HG03378 (cell line): ENCODE measurements around the gene MROH2A.
"Not testable (repeated sequence)": the region's sequence is repeated elsewhere in the genome, so short reads cannot be mapped to it uniquely, and the experiment has no call there.

Experiments used
- ATAC-seq: cut with Tn5 transposase; IDR thresholded peaks from one replicate; pipeline ENCODE4 v1.9.1; 2021; ENCODE audit warnings: mild to moderate bottlenecking, moderate library complexity; ENCODE audit not compliant: unreplicated experiment

Gene MROH2A, protein sequence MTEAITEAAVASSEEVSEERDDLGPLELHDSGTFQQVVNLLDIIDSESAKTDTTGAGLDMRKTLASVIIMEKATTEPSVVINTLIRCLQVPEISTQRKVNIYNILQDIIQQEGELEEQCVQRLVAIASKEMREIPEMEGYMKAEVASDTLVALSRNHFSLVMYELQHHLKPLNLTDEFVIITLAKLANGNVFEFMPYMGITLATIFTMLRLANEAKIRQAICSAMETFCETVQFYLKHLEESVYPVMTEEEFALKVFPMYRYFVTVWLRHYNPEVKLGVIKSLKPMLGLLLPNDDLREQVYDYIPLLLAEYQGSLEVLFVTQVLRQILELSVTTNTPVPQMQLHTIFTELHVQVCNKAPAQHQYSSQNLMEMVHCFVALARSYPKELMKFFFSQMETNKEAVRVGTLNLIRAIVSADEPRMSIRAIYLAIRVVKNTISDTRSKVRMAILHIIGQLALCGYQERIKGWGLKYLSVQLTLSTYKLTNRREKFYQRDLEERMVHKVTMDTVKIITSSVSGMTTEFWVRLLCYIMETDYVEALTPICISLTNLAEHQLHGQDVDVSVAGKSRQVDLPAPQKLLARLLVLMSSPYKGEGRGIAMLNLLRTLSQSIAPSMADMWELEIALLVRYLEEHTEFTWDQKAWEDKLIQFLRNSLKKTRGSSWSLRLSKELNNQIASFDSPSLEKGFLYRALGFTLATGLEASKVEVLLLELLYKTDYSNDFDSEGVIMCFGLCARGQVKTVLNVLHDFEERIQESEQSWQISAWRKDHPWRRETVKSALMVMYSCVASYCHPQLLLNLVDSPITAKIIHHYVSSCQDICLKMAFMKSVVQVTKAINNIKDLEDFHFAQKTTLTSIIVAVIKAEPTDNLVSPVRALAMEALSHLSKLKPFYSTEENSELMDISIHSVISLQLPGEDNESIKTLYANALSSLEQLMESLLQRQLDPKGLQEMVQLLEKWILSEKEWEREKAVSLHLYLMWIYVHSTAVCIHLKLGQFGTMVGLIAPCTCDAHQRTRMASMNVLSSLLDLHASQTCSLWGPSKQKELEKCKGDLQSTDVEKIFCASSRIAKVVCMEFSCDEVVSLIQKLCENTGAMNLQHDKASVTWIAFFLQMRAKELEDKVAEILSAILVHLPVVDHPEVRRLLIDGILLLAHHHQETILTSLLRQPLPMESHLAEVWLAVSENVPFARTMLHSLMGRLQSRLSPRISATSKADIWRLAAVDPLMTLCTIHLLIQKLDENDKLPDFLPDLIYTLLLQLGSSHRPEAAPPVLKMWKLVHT (N-terminal part only)

DNA sequence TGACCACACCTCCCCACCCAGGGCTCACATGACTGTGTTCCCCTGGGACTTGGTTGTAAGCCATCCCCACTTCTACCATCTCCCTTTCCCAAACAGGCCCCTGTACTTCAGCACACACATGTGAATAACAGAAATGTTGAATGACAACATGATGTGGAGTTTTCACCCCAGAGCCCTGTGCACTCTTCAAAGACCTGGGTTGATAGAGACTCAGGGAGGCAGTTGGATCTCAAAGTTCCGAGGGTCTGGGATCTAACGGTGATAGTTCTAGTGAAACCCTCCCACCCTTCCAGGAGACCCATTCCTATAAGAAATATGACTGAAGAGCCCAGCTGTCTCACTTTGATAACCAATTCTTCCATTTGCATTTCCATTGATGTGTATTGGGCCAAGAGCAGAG, at the start of gene MROH2A:
TSS of gene MROH2A (plus strand) at position 301 of the 400 bp plus-strand sequence. CDS start 1,029 bp downstream, outside the sequence.
- ATAC-seq, result no peak

DNA sequence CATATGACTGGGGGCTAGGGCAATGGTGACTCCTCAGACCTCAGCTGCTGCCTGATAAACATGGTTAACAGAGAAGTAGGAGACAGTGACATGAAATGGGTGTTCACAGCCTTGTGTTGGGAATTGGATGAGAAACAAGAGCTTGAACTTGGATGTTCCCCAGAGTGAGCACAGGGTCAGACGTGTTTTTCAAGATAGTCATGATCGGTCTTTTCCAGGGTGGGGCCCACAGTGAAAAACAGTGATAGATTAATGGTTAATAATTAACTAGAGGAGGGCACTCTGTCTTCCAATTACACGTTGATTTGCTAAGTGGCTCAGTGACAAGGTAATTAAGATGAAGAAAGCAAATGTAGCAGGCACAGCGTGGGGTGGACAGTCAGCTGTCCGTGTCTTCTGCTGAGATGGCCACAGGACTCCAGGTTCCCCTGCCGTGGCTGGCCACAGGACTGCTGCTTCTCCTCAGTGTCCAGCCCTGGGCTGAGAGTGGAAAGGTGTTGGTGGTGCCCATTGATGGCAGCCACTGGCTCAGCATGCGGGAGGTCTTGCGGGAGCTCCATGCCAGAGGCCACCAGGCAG, 49.3 kb upstream of the MROH2A start, which contains the start of gene UGT1A3:
TSS of gene UGT1A3 (plus strand) at position 320 of the 579 bp plus-strand sequence. CDS start at position 405, 85 bp downstream.
- ATAC-seq, result no peak

DNA sequence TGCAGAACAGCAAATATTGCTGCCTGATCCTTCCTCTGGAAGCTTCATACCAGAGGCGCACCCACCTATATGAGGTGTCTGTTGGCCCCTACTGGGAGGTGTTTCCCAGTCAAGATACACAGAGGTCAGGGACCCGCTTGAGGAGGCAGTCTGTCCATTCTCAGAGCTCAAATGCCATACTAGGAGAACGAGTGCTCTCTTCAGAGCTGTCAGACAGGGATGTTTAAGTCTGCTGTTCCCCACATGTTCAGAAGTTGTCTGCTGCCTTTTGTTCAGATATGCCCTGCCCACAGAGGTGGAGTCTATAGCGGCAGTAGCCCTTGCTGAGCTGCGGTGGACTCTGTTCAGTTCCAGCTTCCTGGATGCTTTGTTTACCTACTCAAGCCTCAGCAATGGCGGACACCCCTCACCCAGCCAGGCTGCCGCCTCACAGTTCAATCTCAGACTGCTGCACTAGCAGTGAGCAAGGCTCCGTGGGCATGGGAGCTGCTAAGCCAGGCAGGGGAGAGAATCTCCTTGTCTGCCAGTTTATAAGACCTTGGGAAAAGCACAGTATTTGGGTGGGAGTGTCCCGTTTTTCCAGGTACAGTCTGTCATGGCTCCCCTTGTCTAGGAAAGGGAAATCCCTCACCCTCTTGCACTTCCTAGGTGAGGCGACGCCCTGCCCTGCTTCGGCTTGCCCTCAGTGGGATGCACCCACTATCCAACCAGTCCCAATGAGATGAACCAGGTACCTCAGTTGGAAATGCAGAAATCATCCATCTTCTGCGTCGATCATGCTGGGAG, 41.1 kb upstream of the MROH2A start:
- not testable (repeated sequence) for ATAC-seq

DNA sequence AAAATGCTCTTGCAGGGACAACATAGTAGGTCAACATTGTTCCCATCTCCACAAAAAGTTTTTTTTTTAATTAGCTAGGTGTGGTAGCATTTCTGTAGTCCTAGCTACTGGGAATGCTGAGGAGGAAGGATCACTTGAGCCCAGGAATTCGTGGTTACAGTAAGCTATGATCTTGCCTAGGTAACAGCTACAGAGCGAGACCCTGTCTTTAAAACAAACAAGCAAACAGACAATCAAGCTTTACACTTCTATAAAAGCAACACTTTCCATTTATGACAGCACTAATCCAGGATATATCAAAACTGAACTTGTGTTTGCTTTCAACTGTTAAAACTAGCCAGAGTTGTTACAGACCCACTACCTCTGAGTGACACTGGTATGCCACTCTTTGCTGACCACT, 37.3 kb upstream of the MROH2A start:
- no peak for ATAC-seq

DNA sequence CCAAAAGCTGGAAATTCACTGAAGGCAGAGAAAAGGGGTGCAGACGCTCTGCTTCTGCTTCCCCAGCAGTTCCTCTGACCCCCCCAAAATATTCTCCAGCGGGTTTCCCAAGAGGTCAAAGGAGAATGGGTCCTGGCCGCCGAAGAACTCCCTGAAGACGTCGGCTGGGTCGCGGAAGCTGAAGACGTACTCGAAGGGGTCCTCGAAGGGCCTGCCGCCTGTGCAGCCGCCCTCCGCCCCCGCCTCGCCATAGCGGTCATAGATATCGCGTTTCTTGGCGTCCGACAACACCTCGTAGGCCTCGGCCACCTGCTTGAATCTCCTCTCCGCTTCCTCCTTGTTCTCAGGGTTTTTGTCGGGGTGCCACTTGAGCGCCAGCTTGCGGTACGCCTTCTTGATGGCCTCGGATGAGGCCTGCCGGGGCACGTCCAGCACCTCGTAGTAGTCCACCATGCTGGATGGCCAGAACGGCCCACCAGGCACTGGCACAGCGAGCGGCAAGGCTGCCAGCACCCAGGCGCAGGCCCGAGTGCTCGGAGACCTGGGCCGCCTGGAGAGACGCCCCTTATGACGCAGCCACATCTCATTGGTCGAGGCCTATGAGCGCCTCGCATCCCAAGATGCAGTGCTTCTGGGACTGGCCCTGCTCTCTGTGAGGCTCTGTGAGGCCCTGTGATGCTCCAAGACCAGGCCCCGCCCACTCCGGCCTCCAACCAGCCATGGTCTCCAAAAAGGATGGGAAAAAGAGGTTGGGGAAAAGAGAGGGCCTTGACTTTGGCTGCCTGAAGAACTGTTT, 34.5 kb upstream of the MROH2A start:
- ATAC-seq, result no peak

DNA sequence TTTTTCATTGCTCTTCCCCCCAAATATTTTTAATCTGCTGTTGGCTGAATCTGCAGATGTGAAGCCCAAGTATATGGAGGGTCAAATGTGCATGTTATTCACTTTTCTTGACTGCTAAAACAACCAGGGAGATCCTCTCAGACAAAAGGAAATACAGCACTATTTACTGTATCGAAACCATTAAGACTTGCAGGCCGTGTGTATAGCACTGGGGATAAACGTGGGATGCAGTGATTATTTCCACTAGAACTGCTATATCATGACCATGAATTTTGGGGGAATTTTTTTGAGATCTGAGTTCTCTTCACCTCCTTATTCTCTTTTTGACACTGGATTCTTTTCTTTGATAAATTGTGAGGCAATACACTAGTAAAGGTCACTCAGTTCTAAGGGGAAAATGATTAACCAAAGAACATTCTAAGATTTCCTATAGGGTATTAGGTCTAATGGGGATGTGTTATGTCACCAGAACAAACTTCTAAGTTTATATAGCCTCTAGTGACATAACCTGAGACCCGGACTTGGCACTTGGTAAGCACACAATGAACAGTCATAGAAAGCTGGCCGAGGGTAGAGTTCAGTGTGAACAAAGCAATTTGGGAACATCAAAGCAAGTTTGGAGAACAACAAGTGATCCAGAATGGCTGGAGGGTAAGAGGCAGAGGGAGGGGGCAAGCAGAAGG, 32.9 kb upstream of the MROH2A start:
- no peak for ATAC-seq

DNA sequence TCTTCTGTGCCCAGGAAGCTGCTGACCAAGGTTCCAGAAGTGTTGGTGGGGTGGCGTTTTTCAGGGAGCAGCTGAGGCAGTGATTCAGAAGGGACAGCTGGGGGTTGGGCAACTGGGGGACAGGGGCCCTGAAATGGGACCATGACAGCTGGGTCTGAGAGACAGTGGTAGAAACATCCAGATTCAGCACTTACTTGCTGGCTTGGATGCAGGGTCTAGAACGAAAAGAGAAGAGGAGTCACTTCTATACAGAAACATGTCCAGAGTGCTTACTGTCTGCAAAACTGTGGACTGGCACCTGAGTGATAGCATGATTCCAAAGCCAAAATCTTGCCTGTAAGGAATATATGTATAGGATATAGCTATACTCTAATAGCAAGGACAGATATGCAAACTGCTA, 32.3 kb upstream of the MROH2A start:
- not testable (repeated sequence) for ATAC-seq

DNA sequence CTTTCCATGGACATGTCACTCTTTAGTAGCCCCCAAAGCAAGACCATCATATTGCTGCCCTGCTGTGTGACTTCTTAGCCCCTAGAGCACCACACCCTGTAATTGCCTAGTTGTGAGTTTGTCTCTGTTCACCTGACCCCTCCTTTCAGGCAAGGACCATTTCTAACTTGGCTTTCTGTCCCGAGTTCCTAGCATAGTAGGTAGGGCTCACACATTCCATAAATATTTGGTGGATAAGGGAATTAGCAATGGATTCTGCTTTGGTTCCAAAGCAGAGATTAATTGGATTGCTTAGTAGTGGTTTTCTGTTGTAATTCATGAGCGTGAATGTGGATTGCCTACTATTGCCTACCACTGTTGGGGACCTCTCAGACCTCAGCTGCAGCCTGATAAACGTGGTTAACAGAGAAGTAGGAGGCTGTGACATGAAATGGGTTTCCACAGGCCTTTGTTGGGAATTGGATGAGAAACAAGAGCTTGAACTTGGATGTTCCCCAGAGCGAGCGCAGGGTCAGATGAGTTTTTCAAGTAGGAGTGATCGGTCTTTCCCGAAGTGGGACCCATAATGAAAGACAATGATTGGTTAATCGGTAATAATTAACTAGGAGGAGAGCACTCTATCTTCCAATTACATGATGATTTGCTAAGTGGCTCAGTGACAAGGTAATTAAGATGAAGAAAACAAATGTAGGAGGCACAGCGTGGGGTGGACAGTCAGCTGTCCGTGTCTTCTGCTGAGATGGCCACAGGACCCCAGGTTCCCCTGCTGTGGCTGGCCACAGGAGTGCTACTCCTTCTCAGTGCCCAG, 31.5 kb upstream of the MROH2A start:
- ATAC-seq, result no peak

DNA sequence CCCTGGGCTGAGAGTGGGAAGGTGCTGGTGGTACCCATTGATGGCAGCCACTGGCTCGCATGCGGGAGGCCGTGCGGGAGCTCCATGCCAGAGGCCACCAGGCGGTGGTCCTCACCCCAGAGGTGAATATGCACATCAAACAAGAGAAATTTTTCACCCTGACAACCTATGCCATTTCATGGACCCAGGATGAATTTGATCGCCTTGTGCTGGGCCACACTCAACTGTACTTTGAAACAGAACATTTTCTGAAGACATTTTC, 30.9 kb upstream of the MROH2A start:
- ATAC-seq, result no peak

DNA sequence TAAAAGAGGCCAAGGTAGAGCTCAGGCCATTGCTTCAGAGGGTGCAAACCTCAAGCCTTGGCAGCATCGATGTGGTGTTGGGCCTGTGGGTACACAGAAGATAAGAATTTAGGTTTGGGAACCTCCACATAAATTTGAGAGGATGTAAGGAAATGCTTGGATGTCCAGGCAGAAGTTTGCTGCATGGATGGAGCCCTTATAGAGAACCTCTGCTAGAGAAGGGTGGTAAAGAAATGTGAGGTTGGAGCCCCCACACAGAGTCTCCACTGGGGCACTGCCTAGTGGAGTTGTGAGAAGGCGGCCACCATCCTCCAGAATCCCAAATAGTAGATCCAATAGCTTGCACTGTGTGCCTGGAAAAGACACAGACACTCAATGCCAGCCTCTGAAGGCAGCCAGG, 27.4 kb upstream of the MROH2A start:
- not testable (repeated sequence) for ATAC-seq

DNA sequence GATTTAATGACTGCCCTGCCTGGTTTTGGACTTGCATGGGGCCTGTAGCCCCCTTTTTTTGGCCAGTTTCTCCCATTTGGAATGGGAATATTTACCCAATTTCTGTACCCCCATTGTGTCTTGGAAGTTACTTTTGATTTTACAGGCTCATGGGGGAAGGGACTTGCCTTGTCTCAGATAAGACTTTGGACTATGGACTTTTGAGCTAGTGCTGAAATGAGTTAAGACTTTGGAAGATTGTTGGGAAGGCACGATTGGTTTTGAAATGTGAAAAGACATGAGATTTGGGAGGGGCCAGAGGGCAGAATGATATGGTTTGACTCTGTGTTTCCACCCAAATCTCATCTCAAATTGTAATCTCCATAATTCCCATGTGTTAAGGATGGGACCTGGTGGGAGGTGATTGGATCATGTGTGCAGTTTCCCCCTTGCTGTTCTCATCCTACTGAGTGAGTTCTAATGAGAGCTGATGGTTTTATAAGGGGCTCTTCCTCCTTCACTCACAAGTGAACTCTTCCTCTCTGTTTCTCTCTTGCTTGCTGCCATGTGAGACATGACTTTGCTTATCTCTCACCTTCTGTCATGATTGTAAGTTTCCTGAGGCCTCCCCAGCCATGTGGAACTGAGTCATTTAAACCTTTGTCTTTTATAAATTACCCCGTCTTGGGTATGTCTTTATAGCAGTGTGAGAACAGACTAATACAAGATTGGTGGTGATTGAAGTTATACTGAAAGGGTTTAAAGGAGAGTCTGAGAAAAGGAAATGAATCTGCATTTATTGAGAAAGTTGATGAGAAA, 26.7 kb upstream of the MROH2A start:
- ATAC-seq, result not testable (repeated sequence)

DNA sequence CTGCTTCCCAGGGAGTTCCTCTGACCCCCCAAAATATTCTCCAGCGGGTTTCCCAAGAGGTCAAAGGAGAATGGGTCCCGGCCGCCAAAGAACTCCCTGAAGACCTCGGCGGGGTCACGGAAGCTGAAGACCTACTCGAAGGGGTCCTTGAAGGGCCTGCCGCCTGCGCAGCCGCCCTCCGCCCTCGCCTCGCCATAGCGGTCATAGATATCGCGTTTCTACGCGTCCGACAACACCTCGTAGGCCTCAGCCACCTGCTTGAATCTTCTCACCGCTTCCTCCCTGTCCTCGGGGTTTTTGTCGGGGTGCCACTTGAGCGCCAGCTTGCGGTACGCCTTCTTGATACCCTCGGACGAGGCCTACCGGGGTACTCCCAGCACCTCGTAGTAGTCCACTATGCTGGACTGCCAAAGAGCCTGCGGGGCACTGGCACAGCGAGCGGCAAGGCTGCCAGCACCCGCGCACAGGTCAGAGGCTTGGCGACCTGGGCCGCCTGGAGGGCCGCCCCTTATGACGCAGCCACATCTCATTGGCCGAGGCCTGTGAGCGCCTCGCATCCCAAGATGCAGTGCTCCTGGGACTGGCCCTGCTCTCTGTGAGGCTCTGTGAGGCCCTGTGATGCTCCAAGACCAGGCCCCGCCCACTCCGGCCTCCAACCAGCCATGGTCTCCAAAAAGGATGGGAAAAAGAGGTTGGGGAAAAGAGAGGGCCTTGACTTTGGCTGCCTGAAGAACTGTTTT, 23.1 kb upstream of the MROH2A start:
- no peak for ATAC-seq

DNA sequence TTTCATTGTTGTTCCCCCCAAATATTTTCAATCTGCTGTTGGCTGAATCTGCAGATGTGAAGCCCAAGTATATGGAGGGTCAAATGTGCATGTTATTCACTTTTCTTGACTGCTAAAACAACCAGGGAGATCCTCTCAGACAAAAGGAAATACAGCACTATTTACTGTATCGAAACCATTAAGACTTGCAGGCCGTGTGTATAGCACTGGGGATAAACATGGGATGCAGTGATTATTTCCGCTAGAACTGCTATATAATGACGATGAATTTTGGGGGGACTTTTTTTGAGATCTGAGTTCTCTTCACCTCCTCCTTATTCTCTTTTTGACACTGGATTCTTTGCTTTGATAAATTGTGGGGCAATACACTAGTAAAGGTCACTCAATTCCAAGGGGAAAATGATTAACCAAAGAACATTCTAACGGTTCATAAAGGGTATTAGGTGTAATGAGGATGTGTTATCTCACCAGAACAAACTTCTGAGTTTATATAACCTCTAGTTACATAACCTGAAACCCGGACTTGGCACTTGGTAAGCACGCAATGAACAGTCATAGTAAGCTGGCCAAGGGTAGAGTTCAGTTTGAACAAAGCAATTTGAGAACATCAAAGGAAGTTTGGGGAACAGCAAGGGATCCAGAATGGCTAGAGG, 21.6 kb upstream of the MROH2A start:
- no peak for ATAC-seq

DNA sequence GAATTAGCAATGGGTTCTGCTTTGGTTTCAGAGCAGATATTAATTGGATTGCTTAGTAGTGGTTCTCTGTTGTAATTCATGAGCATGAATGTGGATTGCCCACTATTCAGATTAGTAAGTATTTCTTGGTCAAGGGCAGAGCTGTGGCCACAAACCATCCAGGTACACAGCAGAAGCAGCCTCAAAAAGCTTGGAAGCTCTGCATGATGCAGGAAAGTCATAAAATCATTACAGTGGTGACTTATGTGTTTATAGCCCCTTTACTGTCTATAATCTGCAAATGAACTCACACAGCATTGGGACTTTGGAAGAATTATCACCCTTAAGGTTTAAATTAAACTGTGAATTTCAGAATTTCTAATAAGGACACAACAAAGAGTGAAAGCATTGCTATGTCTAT, 20.0 kb upstream of the MROH2A start:
- no peak for ATAC-seq

DNA sequence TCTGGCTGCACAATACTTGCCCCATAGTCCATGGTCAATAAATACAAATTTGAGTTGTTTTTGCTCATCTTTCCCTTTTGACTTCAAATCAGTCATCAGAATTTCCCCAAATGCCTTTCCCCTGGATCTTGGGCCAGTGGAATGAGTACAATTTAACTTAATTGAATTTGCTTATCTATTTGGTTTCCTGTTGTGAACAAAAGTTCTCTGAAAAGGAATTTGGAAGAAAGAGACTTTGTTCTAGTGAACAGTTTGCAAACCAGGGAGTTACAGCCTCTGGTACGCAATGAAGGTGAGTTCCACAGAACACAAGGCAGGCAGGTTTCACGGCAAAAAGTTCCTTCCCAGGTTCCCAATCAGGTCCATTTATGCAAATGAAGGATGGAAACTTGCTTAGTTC, 19.3 kb upstream of the MROH2A start:
- ATAC-seq, result no peak

DNA sequence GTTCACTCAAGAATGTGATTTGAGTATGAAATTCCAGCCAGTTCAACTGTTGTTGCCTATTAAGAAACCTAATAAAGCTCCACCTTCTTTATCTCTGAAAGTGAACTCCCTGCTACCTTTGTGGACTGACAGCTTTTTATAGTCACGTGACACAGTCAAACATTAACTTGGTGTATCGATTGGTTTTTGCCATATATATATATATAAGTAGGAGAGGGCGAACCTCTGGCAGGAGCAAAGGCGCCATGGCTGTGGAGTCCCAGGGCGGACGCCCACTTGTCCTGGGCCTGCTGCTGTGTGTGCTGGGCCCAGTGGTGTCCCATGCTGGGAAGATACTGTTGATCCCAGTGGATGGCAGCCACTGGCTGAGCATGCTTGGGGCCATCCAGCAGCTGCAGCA, 18.1 kb upstream of the MROH2A start, which contains the start of gene UGT1A1:
TSS of gene UGT1A1 (plus strand) at position 228 of the 400 bp plus-strand sequence. CDS start at position 246, 18 bp downstream.
- ATAC-seq, result no peak
